GOT3 (cell line): ENCODE data around the gene STK4.

Experiments
- DNase-seq: peaks from one replicate; lab custom pipeline; 2025; ENCODE audit warnings: mixed read lengths; lab: John Stamatoyannopoulos, UW

STK4 gene

GRCh38 chr20:45112754-45113153 is 146.4 kb downstream of the STK4 start:
- DNase-seq = no peak

GRCh38 chr20:45113865-45114264 is 147.6 kb downstream of the STK4 start:
- no peak for DNase-seq

- DNase-seq = no peak
Measured at GRCh38 chr20:45114465-45115385, 148.4 kb downstream of the STK4 start, which contains the start of gene WFDC5. Gene WFDC5, minus strand, starts transcription at chr20:45115174. Its CDS starts 91 bp downstream, at chr20:45115083.

GRCh38 chr20:45115386-45115774 is 149.1 kb downstream of the STK4 start:
- no peak for DNase-seq

GRCh38 chr20:45115829-45116228 is 149.5 kb downstream of the STK4 start:
- no peak for DNase-seq

GRCh38 chr20:45117581-45117980 is 151.3 kb downstream of the STK4 start:
- no peak for DNase-seq

GRCh38 chr20:45118028-45118427 is 151.7 kb downstream of the STK4 start:
- DNase-seq = no peak

GRCh38 chr20:45119556-45120266 is 153.4 kb downstream of the STK4 start:
- no peak for DNase-seq

- no peak for DNase-seq
Measured at GRCh38 chr20:45121388-45121787, 155.1 kb downstream of the STK4 start.

GRCh38 chr20:45124365-45124764 is 158.1 kb downstream of the STK4 start, which contains the start of gene WFDC12:
Gene WFDC12, minus strand, starts transcription at chr20:45124465. Its CDS starts 18 bp downstream, at chr20:45124447.
- no peak for DNase-seq

- DNase-seq = no peak
Measured at GRCh38 chr20:45128099-45128498, 161.8 kb downstream of the STK4 start.
